GM04504 (cell line): ENCODE data around the gene PCDH9.
A peak's percentile ranks its signal among the peaks of the same experiment; 100 is the strongest.
"Not testable (repeated sequence)": the region's sequence is repeated elsewhere in the genome, so short reads cannot be mapped to it uniquely, and the experiment has no call there.

Source experiments
- DNase-seq: peaks from one replicate; pipeline ENCODE4 v3.0.0-alpha.2; 2012; ENCODE audit warnings: low read depth

Gene PCDH9

GRCh38 chr13:66339214-66339613 lies 890.9 kb downstream of the PCDH9 start:
- no peak for DNase-seq

GRCh38 chr13:66338542-66338941 lies 891.6 kb downstream of the PCDH9 start:
- no peak for DNase-seq

- no peak for DNase-seq
These were observed 894.5 kb downstream of the PCDH9 start for GRCh38 chr13:66335626-66336025.

GRCh38 chr13:66329988-66330451 lies 900.1 kb downstream of the PCDH9 start:
- no peak for DNase-seq

GRCh38 chr13:66328476-66328875 lies 901.7 kb downstream of the PCDH9 start:
- DNase-seq: no peak

GRCh38 chr13:66323745-66324347 lies 906.3 kb downstream of the PCDH9 start:
- no peak for DNase-seq

- no peak for DNase-seq
These were observed 907.2 kb downstream of the PCDH9 start for GRCh38 chr13:66322936-66323335.

- no peak for DNase-seq
These were observed 907.9 kb downstream of the PCDH9 start for GRCh38 chr13:66322193-66322740.

GRCh38 chr13:66314911-66315310 lies 915.2 kb downstream of the PCDH9 start:
- DNase-seq: no peak

- no peak for DNase-seq
These were observed 916.7 kb downstream of the PCDH9 start for GRCh38 chr13:66313413-66313812.

- peak; percentile 32 for DNase-seq
These were observed 917.6 kb downstream of the PCDH9 start for GRCh38 chr13:66312312-66313087.

GRCh38 chr13:66305961-66306617 lies 924.0 kb downstream of the PCDH9 start:
- DNase-seq: no peak

GRCh38 chr13:66301482-66301881 lies 928.7 kb downstream of the PCDH9 start:
- DNase-seq: no peak

GRCh38 chr13:66301006-66301405 lies 929.1 kb downstream of the PCDH9 start:
- no peak for DNase-seq

- DNase-seq: no peak
These were observed 933.3 kb downstream of the PCDH9 start for GRCh38 chr13:66296875-66297274.

GRCh38 chr13:66296328-66296727 lies 933.8 kb downstream of the PCDH9 start:
- DNase-seq: no peak

- DNase-seq: not testable (repeated sequence)
These were observed 943.3 kb downstream of the PCDH9 start for GRCh38 chr13:66286806-66287205.

GRCh38 chr13:66275416-66275815 lies 954.7 kb downstream of the PCDH9 start:
- no peak for DNase-seq

- DNase-seq: no peak
These were observed 957.1 kb downstream of the PCDH9 start for GRCh38 chr13:66273011-66273410.

GRCh38 chr13:66266761-66267160 lies 963.4 kb downstream of the PCDH9 start:
- DNase-seq: no peak

- no peak for DNase-seq
These were observed 963.8 kb downstream of the PCDH9 start for GRCh38 chr13:66266348-66266747.

GRCh38 chr13:66265371-66265770 lies 964.8 kb downstream of the PCDH9 start:
- no peak for DNase-seq

GRCh38 chr13:66264971-66265370 lies 965.2 kb downstream of the PCDH9 start:
- DNase-seq: no peak
